Stimulated activated naive B cell treated with anti-CD40 and anti-IgM and Interleukin-4, amounts not matched to agents 10 μg/mL and 1 μg/mL and 100 μg/mL, for 72 hours (primary cell): Measurements from ENCODE around the gene LRRFIP1.
A peak's percentile ranks its signal among the peaks of the same experiment; 100 is the strongest.
"Not testable (repeated sequence)": the region's sequence is repeated elsewhere in the genome, so short reads cannot be mapped to it uniquely, and the experiment has no call there.

Experiments used
- ATAC-seq, 2 donors: fragments of 150-1000 bp; cut with Tn5 transposase; replicated peaks; 2 replicates each; pipeline ENCODE4 v1.10.0; 2021; ENCODE audit warnings: moderate library complexity in 1 of 2
- DNase-seq: peaks from one replicate; pipeline ENCODE4 v3.0.0; 2021
- H3K27ac Mint-ChIP-seq: one replicate; pipeline ENCODE4 v1.8.0; 2022; ENCODE audit warnings: mild to moderate bottlenecking, mixed read lengths
- H3K27me3 Mint-ChIP-seq, 2 donors: one replicate each; pipeline ENCODE4 v1.8.0; 2022; ENCODE audit warnings: mixed read lengths in 2 of 2
- H3K36me3 Mint-ChIP-seq, 2 donors: one replicate each; pipeline ENCODE4 v1.8.0; 2022; ENCODE audit warnings: mixed read lengths in 2 of 2, mild to moderate bottlenecking in 1 of 2
- H3K4me1 Mint-ChIP-seq, 2 donors: one replicate each; pipeline ENCODE4 v1.8.0; 2022; ENCODE audit warnings: mixed read lengths in 2 of 2, mild to moderate bottlenecking in 1 of 2
- H3K4me3 Mint-ChIP-seq, 2 donors: one replicate each; pipeline ENCODE4 v1.8.0; 2022; ENCODE audit warnings: mild to moderate bottlenecking in 2 of 2, mixed read lengths in 2 of 2, moderate library complexity in 1 of 2
- H3K9me3 Mint-ChIP-seq, 2 donors: one replicate each; pipeline ENCODE4 v1.8.0; 2022; ENCODE audit warnings: mixed read lengths in 2 of 2, mild to moderate bottlenecking in 1 of 2

The LRRFIP1 gene

GRCh38 chr2:237674731-237675276 is 47.4 kb downstream of the LRRFIP1 start:
- peak; percentile 91 for DNase-seq
- peaks cover 56 to 91% of the 10 kb centered on the region in 2 donors for H3K4me1 Mint-ChIP-seq
- peak; percentile 81 to 82 for ATAC-seq
- peak overlapping the region; percentile 98 for H3K27ac Mint-ChIP-seq
- H3K27me3 Mint-ChIP-seq = no peaks in the 10 kb centered on the region
- peaks cover 4 to 12% of the 10 kb centered on the region in 2 donors for H3K36me3 Mint-ChIP-seq
- H3K4me3 Mint-ChIP-seq = peak overlapping the region; percentile 81 to 84
- H3K9me3 Mint-ChIP-seq = no peaks in the 10 kb centered on the region

- Mint-ChIP-seq H3K9me3 (no peaks in the 10 kb centered on the region), H3K27ac (peak overlapping the region; percentile 98), H3K4me3 (peak overlapping the region; percentile 81 to 84), H3K4me1 (peaks cover 52 to 86% of the 10 kb centered on the region in 2 donors), H3K36me3 (peaks cover 0 to 8% of the 10 kb centered on the region in 2 donors), H3K27me3 (no peaks in the 10 kb centered on the region)
- DNase-seq (no peak), ATAC-seq (no peak)
Observed at GRCh38 chr2:237675316-237675715, 47.9 kb downstream of the LRRFIP1 start.

- no peak overlapping the region for H3K4me3 Mint-ChIP-seq
- H3K9me3 Mint-ChIP-seq = no peaks in the 10 kb centered on the region
- H3K27me3 Mint-ChIP-seq = no peaks in the 10 kb centered on the region
- DNase-seq = no peak
- peaks cover 26 to 43% of the 10 kb centered on the region in 2 donors for H3K4me1 Mint-ChIP-seq
- H3K36me3 Mint-ChIP-seq = peaks cover 9 to 31% of the 10 kb centered on the region in 2 donors
- H3K27ac Mint-ChIP-seq = no peak overlapping the region
- no peak for ATAC-seq
Observed at GRCh38 chr2:237680702-237681478, 53.5 kb downstream of the LRRFIP1 start.

- DNase-seq (no peak), ATAC-seq (no peak)
- Mint-ChIP-seq H3K4me3 (no peak overlapping the region), H3K27ac (no peak overlapping the region), H3K4me1 (peaks cover 24 to 42% of the 10 kb centered on the region in 2 donors), H3K36me3 (peaks cover 14 to 29% of the 10 kb centered on the region in 2 donors), H3K27me3 (no peaks in the 10 kb centered on the region), H3K9me3 (no peaks in the 10 kb centered on the region)
Observed at GRCh38 chr2:237682151-237682550, 54.8 kb downstream of the LRRFIP1 start.

GRCh38 chr2:237682856-237683670 is 55.7 kb downstream of the LRRFIP1 start:
- no peak for DNase-seq
- no peaks in the 10 kb centered on the region for H3K27me3 Mint-ChIP-seq
- no peak for ATAC-seq
- no peak overlapping the region for H3K4me3 Mint-ChIP-seq
- H3K27ac Mint-ChIP-seq = no peak overlapping the region
- no peaks in the 10 kb centered on the region for H3K9me3 Mint-ChIP-seq
- H3K36me3 Mint-ChIP-seq = peaks cover 14 to 28% of the 10 kb centered on the region in 2 donors
- H3K4me1 Mint-ChIP-seq = peaks cover 23 to 41% of the 10 kb centered on the region in 2 donors

- peaks cover 0 to 3% of the 10 kb centered on the region in 2 donors for H3K9me3 Mint-ChIP-seq
- H3K4me3 Mint-ChIP-seq = no peak overlapping the region
- peaks cover 14 to 31% of the 10 kb centered on the region in 2 donors for H3K36me3 Mint-ChIP-seq
- no peaks in the 10 kb centered on the region for H3K27me3 Mint-ChIP-seq
- H3K27ac Mint-ChIP-seq = no peak overlapping the region
- ATAC-seq = no peak
- no peak for DNase-seq
- peaks cover 31 to 56% of the 10 kb centered on the region in 2 donors for H3K4me1 Mint-ChIP-seq
Observed at GRCh38 chr2:237685408-237685807, 58.0 kb downstream of the LRRFIP1 start.

- Mint-ChIP-seq H3K4me1 (peaks cover 35 to 63% of the 10 kb centered on the region in 2 donors), H3K4me3 (no peak overlapping the region), H3K9me3 (peaks cover 0 to 3% of the 10 kb centered on the region in 2 donors), H3K27ac (peak overlapping the region; percentile 91), H3K36me3 (peaks cover 18 to 31% of the 10 kb centered on the region in 2 donors), H3K27me3 (no peaks in the 10 kb centered on the region)
- DNase-seq (no peak), ATAC-seq (no peak)
Observed at GRCh38 chr2:237686659-237687136, 59.3 kb downstream of the LRRFIP1 start.

GRCh38 chr2:237688081-237688480 is 60.7 kb downstream of the LRRFIP1 start:
- H3K27me3 Mint-ChIP-seq = no peaks in the 10 kb centered on the region
- H3K27ac Mint-ChIP-seq = peak overlapping the region; percentile 91
- peak overlapping the region in 1 of 2 donors; percentile 49 for H3K4me3 Mint-ChIP-seq
- no peak for DNase-seq
- H3K36me3 Mint-ChIP-seq = peaks cover 23 to 28% of the 10 kb centered on the region in 2 donors
- peaks cover 0 to 3% of the 10 kb centered on the region in 2 donors for H3K9me3 Mint-ChIP-seq
- ATAC-seq = no peak
- H3K4me1 Mint-ChIP-seq = peaks cover 35 to 58% of the 10 kb centered on the region in 2 donors

- not testable (repeated sequence) for H3K27me3 Mint-ChIP-seq, DNase-seq, ATAC-seq, H3K9me3 Mint-ChIP-seq
- peaks cover 36 to 63% of the 10 kb centered on the region in 2 donors for H3K4me1 Mint-ChIP-seq
- H3K36me3 Mint-ChIP-seq = peaks cover 27 to 28% of the 10 kb centered on the region in 2 donors
- peak overlapping the region in 1 of 2 donors; percentile 11 for H3K4me3 Mint-ChIP-seq
- H3K27ac Mint-ChIP-seq = peak overlapping the region; percentile 81
Observed at GRCh38 chr2:237688541-237688940, 61.2 kb downstream of the LRRFIP1 start.

GRCh38 chr2:237689336-237690131 is 62.1 kb downstream of the LRRFIP1 start:
- Mint-ChIP-seq H3K9me3 (peaks cover 0 to 3% of the 10 kb centered on the region in 2 donors), H3K4me1 (peaks cover 41 to 72% of the 10 kb centered on the region in 2 donors)

GRCh38 chr2:237691029-237691907 is 63.9 kb downstream of the LRRFIP1 start:
- DNase-seq (no peak), ATAC-seq (peak; percentile 14 to 20)
- Mint-ChIP-seq H3K27ac (peak overlapping the region; percentile 86), H3K9me3 (peaks cover 0 to 3% of the 10 kb centered on the region in 2 donors), H3K4me1 (peaks cover 49 to 81% of the 10 kb centered on the region in 2 donors), H3K4me3 (peak overlapping the region; percentile 89 to 93), H3K36me3 (peaks cover 24 to 28% of the 10 kb centered on the region in 2 donors), H3K27me3 (no peaks in the 10 kb centered on the region)

More at GRCh38 chr2:237689336-237690131, 62.1 kb downstream of the LRRFIP1 start:
- H3K27ac Mint-ChIP-seq = peak overlapping the region; percentile 81
- peaks cover 32 to 35% of the 10 kb centered on the region in 2 donors for H3K36me3 Mint-ChIP-seq
- no peaks in the 10 kb centered on the region for H3K27me3 Mint-ChIP-seq
- H3K4me3 Mint-ChIP-seq = peak overlapping the region; percentile 89 to 93
- ATAC-seq (no peak), DNase-seq (no peak)

- Mint-ChIP-seq H3K4me3 (peak overlapping the region; percentile 90 to 97), H3K27me3 (no peaks in the 10 kb centered on the region), H3K36me3 (peaks cover 25% of the 10 kb centered on the region in 2 donors), H3K4me1 (peaks cover 46 to 81% of the 10 kb centered on the region in 2 donors), H3K9me3 (peaks cover 0 to 3% of the 10 kb centered on the region in 2 donors), H3K27ac (peak overlapping the region; percentile 96)
- peak; percentile 83 for DNase-seq
- peak; percentile 55 to 61 for ATAC-seq
Observed at GRCh38 chr2:237691908-237692600, 64.7 kb downstream of the LRRFIP1 start.
